K562 (cell line): Measurements from ENCODE around the gene CAV1. TPM values are rescaled to one million over a fixed set of nuclear protein-coding genes. Genes with fewer than 3 reads are reported as not detected.

Source experiments
- ATAC-seq: fragments of 200-7000 bp; cut with Tn5 transposase; 3 replicates; pipeline ENCODE4 v1.9.1; 2020; ENCODE audit warnings: moderate library complexity
- BruUV-seq: library from RNA; stranded (reverse); fragments of 400-500 nt; replicated peaks from 2 replicates; lab custom pipeline; 2021; lab: Mats Ljungman, UMichigan
- CTCF ChIA-PET: fragments of 300-600 bp; formaldehyde crosslinking; extraction: SDS; loops from one replicate; lab custom pipeline; 2021; ENCODE audit warnings: low intra/inter-chr PET ratio; lab: Yijun Ruan, JAX
- POLR2A ChIA-PET: fragments of 300-600, 350-650 bp; sonication (Branson Sonifier 250); formaldehyde crosslinking; extraction: SDS; loops from one replicate; lab custom pipeline; 2021; ENCODE audit warnings: antibody characterized with exemption, inconsistent platforms; lab: Yijun Ruan, JAX
- DNase-seq, 4 experiments: peaks; one replicate each; pipeline versions ENCODE4 v3.0.0 to v3.0.0-alpha.2; 2011 to 2018; ENCODE audit warnings: low spot score in 3 of 4, mixed read lengths in 3 of 4; ENCODE audit errors: extremely low read depth in 1 of 4
- FAIRE-seq: peaks from 2 replicates; lab custom pipeline; 2011; peaks lifted over from hg19 to GRCh38; lab: Jason Lieb, UNC
- H2AFZ ChIP-seq: 2 replicates; pipeline ENCODE4 v1.6.0; 2011; ENCODE audit warnings: low read depth, low read length, control low read depth, inconsistent platforms
- H3K27ac ChIP-seq: fragments of 200-600 bp; 3 replicates; pipeline ENCODE4 v1.8.0; 2011; ENCODE audit warnings: low read depth, mild to moderate bottlenecking, control low read depth, inconsistent platforms, low read length, moderate library complexity, mixed read lengths; ENCODE audit errors: extremely low read depth
- H3K27me3 ChIP-seq, 2 experiments: fragments of 300-600 bp in 1 of 2; 2 replicates in 1 of 2; 3 replicates in 1 of 2; pipeline versions ENCODE4 v1.6.0 to v1.8.0; 2011; ENCODE audit warnings: inconsistent platforms in 2 of 2, low read length in 2 of 2, mild to moderate bottlenecking in 1 of 2, mixed read lengths in 1 of 2, moderate library complexity in 1 of 2; ENCODE audit not compliant: control insufficient read depth in 2 of 2, insufficient read depth in 2 of 2
- H3K36me3 ChIP-seq: fragments of 300-600 bp; 3 replicates; pipeline ENCODE4 v1.8.0; 2011; ENCODE audit warnings: mild to moderate bottlenecking, low read length, inconsistent platforms; ENCODE audit not compliant: control insufficient read depth, insufficient read depth
- H3K4me1 ChIP-seq, 2 experiments: fragments of 200-600 bp in 1 of 2; replicated peaks in 1 of 2; 2 replicates in 1 of 2; 3 replicates in 1 of 2; pipeline versions ENCODE4 v1.5.1 to v1.8.0; 2011; ENCODE audit warnings: inconsistent platforms in 2 of 2, low read length in 2 of 2, mild to moderate bottlenecking in 1 of 2, mixed read lengths in 1 of 2, moderate library complexity in 1 of 2; ENCODE audit not compliant: control insufficient read depth in 2 of 2, insufficient read depth in 2 of 2
- H3K4me2 ChIP-seq: 2 replicates; pipeline ENCODE4 v1.6.1; 2011; ENCODE audit warnings: low read length, control low read depth, inconsistent platforms, mixed read lengths; ENCODE audit not compliant: insufficient read depth
- H3K4me3 ChIP-seq: fragments of 200-600 bp; sonication (generic), shearing (Covaris generic); 2 replicates; pipeline ENCODE4 v1.5.1; 2016; ENCODE audit warnings: control low read depth, inconsistent platforms
- H3K79me2 ChIP-seq: fragments of 200-600 bp; 3 replicates; pipeline ENCODE4 v1.8.0; 2011; ENCODE audit warnings: low read length, inconsistent platforms; ENCODE audit not compliant: control insufficient read depth, insufficient read depth
- H3K9ac ChIP-seq, 2 experiments: 2 replicates each; pipeline versions ENCODE4 v1.6.0 to v1.6.1; 2011; ENCODE audit warnings: low read depth in 2 of 2, low read length in 2 of 2, control low read depth in 1 of 2, inconsistent platforms in 1 of 2, mild to moderate bottlenecking in 1 of 2, mixed read lengths in 1 of 2; ENCODE audit not compliant: insufficient read depth in 1 of 2
- H3K9me1 ChIP-seq: one replicate; pipeline ENCODE4 v1.6.0; 2011; ENCODE audit warnings: inconsistent platforms, mild to moderate bottlenecking, low read length, moderate library complexity; ENCODE audit not compliant: control insufficient read depth, insufficient read depth
- H3K9me3 ChIP-seq: replicated peaks from 2 replicates; pipeline ENCODE4 v1.5.1; 2011; ENCODE audit warnings: low read depth, low read length, inconsistent platforms; ENCODE audit not compliant: control insufficient read depth, insufficient read depth
- H4K20me1 ChIP-seq: replicated peaks from 2 replicates; pipeline ENCODE4 v1.6.1; 2011; ENCODE audit warnings: low read length, inconsistent platforms, mixed read lengths; ENCODE audit not compliant: control insufficient read depth, insufficient read depth
- BMI1 ChIP-seq: fragments of 150-350 bp; IDR thresholded peaks from 2 replicates; pipeline ENCODE4 v1.6.1; 2014; ENCODE audit warnings: low read length
- MAZ ChIP-seq, 2 experiments: fragments of 450-650 bp in 1 of 2; sonication (generic) in 1 of 2; formaldehyde crosslinking; IDR thresholded peaks in 1 of 2; conservative IDR thresholded peaks in 1 of 2; 2 replicates each; pipeline versions ENCODE4 v1.4.0 to v1.5.0; 2020; ENCODE audit warnings: mild to moderate bottlenecking in 1 of 2, missing genetic modification reagents in 1 of 2
- MXI1 ChIP-seq: IDR thresholded peaks from 2 replicates; pipeline ENCODE4 v1.6.1; 2011; ENCODE audit warnings: low read depth, mild to moderate bottlenecking, improper control_type of control experiment, low read length
- NCOA2 ChIP-seq, 2 experiments: fragments of 450-650 bp; IDR thresholded peaks; 2 replicates each; pipeline ENCODE4 v1.6.1; 2018; ENCODE audit warnings: mild to moderate bottlenecking in 2 of 2, moderate library complexity in 1 of 2; ENCODE audit not compliant: partially characterized antibody in 2 of 2
- POLR3G ChIP-seq: IDR thresholded peaks from 2 replicates; pipeline ENCODE4 v1.6.1; 2011; ENCODE audit not compliant: insufficient read length, insufficient replicate concordance; ENCODE audit errors: extremely low read depth
- PTTG1 ChIP-seq: fragments of 450-650 bp; IDR thresholded peaks from 2 replicates; pipeline ENCODE4 v1.6.1; 2016; ENCODE audit warnings: low read depth, mild to moderate bottlenecking, missing genetic modification characterization, missing compliant biosample characterization
- RAD21 ChIP-seq, 2 experiments: fragments of 250-450 bp in 1 of 2; fragments of 450-650 bp in 1 of 2; sonication (Bioruptor Pico) in 1 of 2; formaldehyde crosslinking in 1 of 2; IDR thresholded peaks in 1 of 2; conservative IDR thresholded peaks in 1 of 2; 2 replicates each; pipeline versions ENCODE4 v1.4.0 to v1.8.0; 2020 to 2022; ENCODE audit warnings: mild to moderate bottlenecking in 2 of 2, moderate library complexity in 1 of 2
- TCF7 ChIP-seq: sonication (generic); IDR thresholded peaks from 2 replicates; pipeline ENCODE4 v1.6.1; 2016; ENCODE audit warnings: antibody characterized with exemption, borderline replicate concordance
- ZNF124 ChIP-seq: sonication (generic); formaldehyde crosslinking; IDR thresholded peaks from 2 replicates; pipeline ENCODE4 v1.8.1; 2022; ENCODE audit warnings: missing genetic modification reagents
- ZNF212 ChIP-seq: fragments of 450-650 bp; formaldehyde crosslinking; IDR thresholded peaks from 2 replicates; pipeline ENCODE4 v1.4.0; 2020; ENCODE audit warnings: mild to moderate bottlenecking
- ZNF217 ChIP-seq: sonication (generic); formaldehyde crosslinking; IDR thresholded peaks from 2 replicates; pipeline ENCODE4 v1.8.0; 2022; ENCODE audit warnings: mild to moderate bottlenecking, missing genetic modification reagents
- ZNF780A ChIP-seq: fragments of 250-450 bp; sonication (Bioruptor Pico); IDR thresholded peaks from 2 replicates; pipeline ENCODE4 v1.5.0; 2021; ENCODE audit warnings: mild to moderate bottlenecking
- WGBS: fragments of 100-300 bp; shearing (Covaris generic); methylation state at CpG from one replicate; pipeline ENCODE4 v1.1.6; 2016; ENCODE audit warnings: low coverage, mixed read lengths; ENCODE audit not compliant: insufficient coverage; ENCODE audit errors: missing lambda C conversion rate; 5-methylcytosine and 5-hydroxymethylcytosine counted together
- in situ Hi-C: fragments of 300-500 bp; cut with MboI; formaldehyde crosslinking; loops from 4 replicates; pipeline ENCODE4 v1.15.0; 2018; ENCODE audit warnings: inconsistent platforms, mixed read lengths
- intact Hi-C: fragments of 100-400 bp; cut with micrococcal nuclease; formaldehyde crosslinking; loops from 2 replicates; pipeline ENCODE4 v1.14.2; 2022
- polyA plus RNA-seq, 8 experiments: library from polyadenylated mRNA; depleted of rRNA in 4 of 8; stranded (reverse) in 5 of 8; unstranded in 3 of 8; fragments of >200 nt; fragmentation: Nextera tagmentation in 2 of 8; fragmentation: Illumina TruSeq in 1 of 8; extraction: Ambion mirVana in 2 of 8; extraction: Trizol in 1 of 8; gene quantifications; 2 replicates each; pipeline versions ENCODE4 v1.2.1 to v1.2.3, GENCODE V29; 2011 to 2014; ENCODE audit warnings: inconsistent platforms in 1 of 8, missing spikeins in 1 of 8
- total RNA-seq, 7 experiments: library from RNA; depleted of rRNA in 6 of 7; stranded (reverse); fragments of >200 nt in 6 of 7; fragmentation: Illumina TruSeq in 2 of 7; extraction: Trizol in 2 of 7; gene quantifications; 2 replicates each; pipeline versions ENCODE4 v1.2.1 to v1.2.3, GENCODE V29; 2011 to 2021; ENCODE audit warnings: low replicate concordance in 1 of 7
- TF ChIP-seq, protein P1 (sequence below): fragments of 200-800 bp; sonication (Bioruptor generic); IDR thresholded peaks from 2 replicates; pipeline ENCODE4 v1.6.1; 2016; ENCODE audit warnings: missing genetic modification characterization, missing compliant biosample characterization
- TF ChIP-seq, protein P2 (sequence below): IDR thresholded peaks from 3 replicates; pipeline ENCODE4 v1.6.1; 2011; ENCODE audit warnings: borderline replicate concordance, mild to moderate bottlenecking; ENCODE audit not compliant: insufficient read length, insufficient read depth
- TF ChIP-seq, protein P3 (sequence below): fragments of 450-650 bp; formaldehyde crosslinking; IDR thresholded peaks from 2 replicates; pipeline ENCODE4 v1.4.0; 2022; ENCODE audit warnings: mild to moderate bottlenecking, moderate library complexity

The CAV1 gene
- total and polyA plus RNA-seq, 9 of the 15 experiments (the other 6 are each of a cell fraction or from before 2014, with no cell fraction given), result 0.08 to 1.5 (median 0.63) TPM

DNA sequence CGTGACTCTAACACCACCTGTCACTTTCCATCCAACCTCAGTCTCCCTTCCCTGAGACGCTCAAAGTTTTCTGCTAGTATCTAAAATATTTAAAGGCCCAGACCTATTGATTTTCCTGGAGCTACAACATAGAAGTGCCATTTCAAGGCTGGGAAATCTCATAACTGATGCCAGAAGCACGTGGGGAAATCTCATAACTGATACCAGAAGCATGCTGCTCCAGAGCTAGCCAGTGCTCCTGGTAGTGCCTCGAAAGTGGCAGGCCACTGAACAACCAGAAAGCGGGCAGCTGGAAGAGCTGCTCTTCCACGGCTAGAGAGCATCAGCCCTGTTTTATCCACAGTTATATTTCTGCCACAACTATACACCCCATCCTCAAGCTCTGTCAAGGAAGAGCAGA is 72.5 kb downstream of the CAV1 start:
- Histone ChIP-seq H3K36me3 (no peaks in the 10 kb centered on the region), H3K27me3 (peaks cover 12 to 17% of the 10 kb centered on the region in 2 experiments; a peak in 3 of 5 replicates), H3K9me3 (no peaks in the 10 kb centered on the region), H3K27ac (no peak overlapping the region), H3K79me2 (no peaks in the 10 kb centered on the region), H2AFZ (no peak overlapping the region), H3K9me1 (no peaks in the 10 kb centered on the region), H3K4me1 (peaks cover 0 to 6% of the 10 kb centered on the region in 2 experiments; a peak in 3 of 5 replicates), H3K4me3 (no peak overlapping the region), H3K9ac (no peak overlapping the region), H3K4me2 (no peak overlapping the region), H4K20me1 (no peaks in the 10 kb centered on the region)
- WGBS, result 4% methylated on average over 6 of the region's 6 CpGs
- DNase-seq, result no peak
- ATAC-seq, result no peak
- intact Hi-C loops, result loop anchor here (5.0 to 10.0 kb wide), 2 partner anchors 130 to 527 kb away; no protein-coding TSS in a partner anchor
- CTCF ChIA-PET, result interaction anchor here (1.1 to 1.9 kb wide), 3 partner anchors 206 to 213 kb away, joined by 4 to 30 read pairs (median 12); no protein-coding TSS in a partner anchor
- BruUV-seq, result no TSS peak
- FAIRE-seq, result no peak
- in situ Hi-C loops, result no loop called here
- POLR2A ChIA-PET, result interaction anchor here (1.3 kb wide), 1 partner anchor 209 kb away, joined by 4 read pairs; no protein-coding TSS in a partner anchor
- TF ChIP-seq BMI1 (no peak), RAD21 (CRISPR knock-in tag; conservative IDR thresholded peaks at IDR 0.05 in 1 of 2, IDR thresholded peaks at IDR 0.05 in 1 of 2) (no peak), MXI1 (no peak), NCOA2 (IDR thresholded peaks at IDR 0.05; ENCODE audit: partially characterized antibody in 2 of 2) (no peak), ZNF212 (CRISPR knock-in tag) (no peak), MAZ (CRISPR knock-in tag; conservative IDR thresholded peaks at IDR 0.05 in 1 of 2, IDR thresholded peaks at IDR 0.05 in 1 of 2) (no peak), POLR3G (no peak), ZNF124 (CRISPR knock-in tag) (no peak), PTTG1 (tag) (no peak), ZNF217 (CRISPR knock-in tag) (no peak), ZNF780A (CRISPR knock-in tag) (no peak), TCF7 (no peak)
- TF ChIP-seq, protein P1, sequence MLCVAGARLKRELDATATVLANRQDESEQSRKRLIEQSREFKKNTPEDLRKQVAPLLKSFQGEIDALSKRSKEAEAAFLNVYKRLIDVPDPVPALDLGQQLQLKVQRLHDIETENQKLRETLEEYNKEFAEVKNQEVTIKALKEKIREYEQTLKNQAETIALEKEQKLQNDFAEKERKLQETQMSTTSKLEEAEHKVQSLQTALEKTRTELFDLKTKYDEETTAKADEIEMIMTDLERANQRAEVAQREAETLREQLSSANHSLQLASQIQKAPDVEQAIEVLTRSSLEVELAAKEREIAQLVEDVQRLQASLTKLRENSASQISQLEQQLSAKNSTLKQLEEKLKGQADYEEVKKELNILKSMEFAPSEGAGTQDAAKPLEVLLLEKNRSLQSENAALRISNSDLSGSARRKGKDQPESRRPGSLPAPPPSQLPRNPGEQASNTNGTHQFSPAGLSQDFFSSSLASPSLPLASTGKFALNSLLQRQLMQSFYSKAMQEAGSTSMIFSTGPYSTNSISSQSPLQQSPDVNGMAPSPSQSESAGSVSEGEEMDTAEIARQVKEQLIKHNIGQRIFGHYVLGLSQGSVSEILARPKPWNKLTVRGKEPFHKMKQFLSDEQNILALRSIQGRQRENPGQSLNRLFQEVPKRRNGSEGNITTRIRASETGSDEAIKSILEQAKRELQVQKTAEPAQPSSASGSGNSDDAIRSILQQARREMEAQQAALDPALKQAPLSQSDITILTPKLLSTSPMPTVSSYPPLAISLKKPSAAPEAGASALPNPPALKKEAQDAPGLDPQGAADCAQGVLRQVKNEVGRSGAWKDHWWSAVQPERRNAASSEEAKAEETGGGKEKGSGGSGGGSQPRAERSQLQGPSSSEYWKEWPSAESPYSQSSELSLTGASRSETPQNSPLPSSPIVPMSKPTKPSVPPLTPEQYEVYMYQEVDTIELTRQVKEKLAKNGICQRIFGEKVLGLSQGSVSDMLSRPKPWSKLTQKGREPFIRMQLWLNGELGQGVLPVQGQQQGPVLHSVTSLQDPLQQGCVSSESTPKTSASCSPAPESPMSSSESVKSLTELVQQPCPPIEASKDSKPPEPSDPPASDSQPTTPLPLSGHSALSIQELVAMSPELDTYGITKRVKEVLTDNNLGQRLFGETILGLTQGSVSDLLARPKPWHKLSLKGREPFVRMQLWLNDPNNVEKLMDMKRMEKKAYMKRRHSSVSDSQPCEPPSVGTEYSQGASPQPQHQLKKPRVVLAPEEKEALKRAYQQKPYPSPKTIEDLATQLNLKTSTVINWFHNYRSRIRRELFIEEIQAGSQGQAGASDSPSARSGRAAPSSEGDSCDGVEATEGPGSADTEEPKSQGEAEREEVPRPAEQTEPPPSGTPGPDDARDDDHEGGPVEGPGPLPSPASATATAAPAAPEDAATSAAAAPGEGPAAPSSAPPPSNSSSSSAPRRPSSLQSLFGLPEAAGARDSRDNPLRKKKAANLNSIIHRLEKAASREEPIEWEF (CRISPR knock-in tag), result no peak
- TF ChIP-seq, protein P2, sequence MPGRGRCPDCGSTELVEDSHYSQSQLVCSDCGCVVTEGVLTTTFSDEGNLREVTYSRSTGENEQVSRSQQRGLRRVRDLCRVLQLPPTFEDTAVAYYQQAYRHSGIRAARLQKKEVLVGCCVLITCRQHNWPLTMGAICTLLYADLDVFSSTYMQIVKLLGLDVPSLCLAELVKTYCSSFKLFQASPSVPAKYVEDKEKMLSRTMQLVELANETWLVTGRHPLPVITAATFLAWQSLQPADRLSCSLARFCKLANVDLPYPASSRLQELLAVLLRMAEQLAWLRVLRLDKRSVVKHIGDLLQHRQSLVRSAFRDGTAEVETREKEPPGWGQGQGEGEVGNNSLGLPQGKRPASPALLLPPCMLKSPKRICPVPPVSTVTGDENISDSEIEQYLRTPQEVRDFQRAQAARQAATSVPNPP, result no peak
- TF ChIP-seq, protein P3, sequence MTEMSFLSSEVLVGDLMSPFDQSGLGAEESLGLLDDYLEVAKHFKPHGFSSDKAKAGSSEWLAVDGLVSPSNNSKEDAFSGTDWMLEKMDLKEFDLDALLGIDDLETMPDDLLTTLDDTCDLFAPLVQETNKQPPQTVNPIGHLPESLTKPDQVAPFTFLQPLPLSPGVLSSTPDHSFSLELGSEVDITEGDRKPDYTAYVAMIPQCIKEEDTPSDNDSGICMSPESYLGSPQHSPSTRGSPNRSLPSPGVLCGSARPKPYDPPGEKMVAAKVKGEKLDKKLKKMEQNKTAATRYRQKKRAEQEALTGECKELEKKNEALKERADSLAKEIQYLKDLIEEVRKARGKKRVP (CRISPR knock-in tag), result no peak
